ENCODE data around the gene ANKRD60.

DNA sequence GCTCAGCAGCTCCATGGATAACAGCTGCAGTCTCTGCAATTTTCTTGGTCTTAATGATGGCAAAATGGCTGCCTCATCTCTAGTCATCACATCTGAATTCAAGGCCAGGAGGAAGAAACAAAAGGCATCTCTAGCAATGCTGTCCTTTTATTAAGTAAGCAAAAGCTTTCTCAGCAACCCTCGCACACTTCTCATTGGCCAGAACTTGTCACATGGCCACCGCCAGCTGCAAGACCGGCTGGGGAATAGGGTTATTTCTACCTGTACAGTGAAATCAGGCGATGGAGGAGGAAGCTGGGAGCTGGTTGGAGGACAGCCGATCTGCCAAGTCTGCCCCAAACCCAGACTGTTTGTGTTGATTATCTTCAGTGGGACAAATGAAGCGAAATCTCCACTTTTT, 33.4 kb downstream of the ANKRD60 start:
- TF ChIP-seq CTCF (IDR thresholded peaks at IDR 0.05) (no peak), POLR2A (IDR thresholded peaks at IDR 0.05) (no peak)

Measured in breast epithelium (tissue), 3 donors.